ENCODE data around the gene PTPRN. TPM values are rescaled to one million over a fixed set of nuclear protein-coding genes. Genes with fewer than 3 reads are reported as not detected.
A peak's percentile ranks its signal among the peaks of the same experiment; 100 is the strongest.

Gene PTPRN
- total RNA-seq, 2 experiments from 2014 or later = not detected

DNA sequence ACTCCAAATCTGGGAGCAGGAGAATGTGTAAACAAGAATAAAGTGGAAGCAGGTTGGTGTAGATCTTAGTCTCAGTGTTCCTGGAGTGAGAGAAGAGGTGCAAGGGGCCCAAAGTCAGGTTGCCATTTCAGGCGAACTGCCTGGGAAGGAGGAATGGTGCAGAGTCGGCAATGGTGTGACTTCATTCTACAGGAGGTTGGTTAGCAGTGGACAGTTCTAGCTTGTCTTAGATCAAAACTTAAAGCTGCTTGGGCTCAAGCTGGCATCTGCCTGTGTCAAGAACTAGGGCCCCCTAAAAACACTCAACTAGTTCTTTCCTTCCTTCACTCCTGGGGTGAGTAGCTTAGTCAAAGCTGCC, 60.4 kb downstream of the PTPRN start:
- Histone ChIP-seq H3K27ac (ENCODE audit: low read depth in 1 of 2, low read length in 2 of 2) (peak overlapping the region; percentile 61 to 98), H3K27me3 (ENCODE audit: control insufficient read depth in 1 of 2, insufficient read depth in 2 of 2, low read length in 2 of 2) (no peaks in the 10 kb centered on the region), H3K4me3 (ENCODE audit: low read length) (peak overlapping the region; percentile 52), H3K4me1 (ENCODE audit: insufficient read depth, low read length) (peaks cover 86% of the 10 kb centered on the region), H3K9me3 (ENCODE audit: control insufficient read depth in 1 of 2, insufficient read depth in 1 of 2, low read length in 2 of 2) (no peaks in the 10 kb centered on the region), H3K36me3 (ENCODE audit: insufficient read depth, low read length) (peaks cover 44% of the 10 kb centered on the region)
- TF ChIP-seq CTCF (IDR thresholded peaks at IDR 0.05) = no peak
- Mint-ChIP-seq H3K27me3 (no peaks in the 10 kb centered on the region), H3K4me3 (peak overlapping the region; percentile 88), H3K36me3 (ENCODE audit: low read depth) (peaks cover 69% of the 10 kb centered on the region), H3K4me1 (ENCODE audit: low read depth) (peaks cover 84% of the 10 kb centered on the region), H3K9me3 (no peaks in the 10 kb centered on the region), H3K27ac (peak overlapping the region; percentile 96)
- ChIA-PET POLR2A (interaction anchor here (0.6 to 10.1 kb wide), 14 partner anchors 11 to 139 kb away, joined by 3 to 202 read pairs (median 15); partner anchors contain the start of genes ABCB6, ANKZF1, ATG9A and CNPPD1), CTCF (interaction anchor here (1.0 to 3.8 kb wide), 6 partner anchors 19 to 89 kb away, joined by 5 to 30 read pairs (median 6); partner anchors contain the start of genes ANKZF1, ATG9A and NHEJ1)
- DNase-seq (no peak), ATAC-seq (ENCODE audit: poor library complexity) (no peak)
- intact Hi-C loops (cut with DNase I, micrococcal nuclease) = loop anchor here in 1 of 2 experiments (1.0 to 5.0 kb wide), 2 partner anchors 20 to 72 kb away; partner anchors contain the start of genes ANKZF1, ATG9A, CNPPD1 and RETREG2

GRCh38 chr2:219247678-219248642, 61.2 kb downstream of the PTPRN start:
- intact Hi-C loops (cut with DNase I, micrococcal nuclease) = loop anchor here in 1 of 2 experiments (5.0 kb wide), 1 partner anchor 71 kb away; the partner anchor contains the start of genes CNPPD1 and RETREG2
- Mint-ChIP-seq H3K27ac (peak overlapping the region; percentile 96), H3K36me3 (ENCODE audit: low read depth) (peaks cover 61% of the 10 kb centered on the region), H3K4me1 (ENCODE audit: low read depth) (peaks cover 92% of the 10 kb centered on the region), H3K9me3 (no peaks in the 10 kb centered on the region), H3K27me3 (no peaks in the 10 kb centered on the region), H3K4me3 (peak overlapping the region; percentile 88)
- Histone ChIP-seq H3K27me3 (ENCODE audit: control insufficient read depth in 1 of 2, insufficient read depth in 2 of 2, low read length in 2 of 2) (no peaks in the 10 kb centered on the region), H3K36me3 (ENCODE audit: insufficient read depth, low read length) (peaks cover 44% of the 10 kb centered on the region), H3K4me3 (ENCODE audit: low read length) (peak overlapping the region; percentile 52), H3K4me1 (ENCODE audit: insufficient read depth, low read length) (peaks cover 86% of the 10 kb centered on the region), H3K27ac (ENCODE audit: low read depth in 1 of 2, low read length in 2 of 2) (peak overlapping the region; percentile 61 to 98), H3K9me3 (ENCODE audit: control insufficient read depth in 1 of 2, insufficient read depth in 1 of 2, low read length in 2 of 2) (no peaks in the 10 kb centered on the region)
- ATAC-seq (ENCODE audit: poor library complexity) (peak; percentile 68), DNase-seq (peak; percentile 25 to 93 (median 52))
- ChIA-PET POLR2A (interaction anchor here (0.7 to 10.1 kb wide), 15 partner anchors 10 to 356 kb away, joined by 3 to 202 read pairs (median 5); partner anchors contain the start of genes ABCB6, ANKZF1, ATG9A and CNPPD1), CTCF (interaction anchor here (1.5 to 3.8 kb wide), 3 partner anchors 47 to 88 kb away, joined by 5 to 30 read pairs (median 5); partner anchors contain the start of gene NHEJ1)
- no peak for TF ChIP-seq CTCF (IDR thresholded peaks at IDR 0.05)

DNA sequence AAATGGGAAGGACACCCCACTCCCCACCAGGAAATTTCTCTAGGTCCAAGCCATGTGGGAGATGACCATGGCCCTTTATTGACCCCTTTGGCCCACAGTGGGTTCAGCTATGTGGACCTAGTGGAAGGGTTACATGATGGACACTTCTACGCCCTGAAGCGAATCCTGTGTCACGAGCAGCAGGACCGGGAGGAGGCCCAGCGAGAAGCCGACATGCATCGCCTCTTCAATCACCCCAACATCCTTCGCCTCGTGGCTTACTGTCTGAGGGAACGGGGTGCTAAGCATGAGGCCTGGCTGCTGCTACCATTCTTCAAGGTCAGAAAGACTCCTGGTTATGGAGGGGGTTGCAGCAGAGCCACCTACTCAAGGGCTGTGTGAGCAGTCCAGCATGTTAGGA, 62.6 kb downstream of the PTPRN start:
- Mint-ChIP-seq H3K27ac (peak overlapping the region; percentile 96), H3K36me3 (ENCODE audit: low read depth) (peaks cover 47% of the 10 kb centered on the region), H3K4me3 (peak overlapping the region; percentile 88), H3K9me3 (no peaks in the 10 kb centered on the region), H3K27me3 (no peaks in the 10 kb centered on the region), H3K4me1 (ENCODE audit: low read depth) (peaks cover 82% of the 10 kb centered on the region)
- no peaks in the 10 kb centered on the region for H3K9me3 ChIP-seq (ENCODE audit: control insufficient read depth in 1 of 2, insufficient read depth in 1 of 2, low read length in 2 of 2)
- peaks cover 74% of the 10 kb centered on the region for H3K4me1 ChIP-seq (ENCODE audit: insufficient read depth, low read length)
- POLR2A ChIA-PET = interaction anchor here (1.2 to 7.3 kb wide), 8 partner anchors 8 to 142 kb away, joined by 4 to 181 read pairs (median 20); partner anchors contain the start of genes ANKZF1, ATG9A, CNPPD1 and DNAJB2
- peak overlapping the region; percentile 95 to 98 for H3K27ac ChIP-seq (ENCODE audit: low read depth in 1 of 2, low read length in 2 of 2)
- no peak for TF ChIP-seq CTCF (IDR thresholded peaks at IDR 0.05)
- no peaks in the 10 kb centered on the region for H3K27me3 ChIP-seq (ENCODE audit: control insufficient read depth in 1 of 2, insufficient read depth in 2 of 2, low read length in 2 of 2)
- CTCF ChIA-PET = interaction anchor here (1.0 to 2.3 kb wide), 4 partner anchors 31 to 142 kb away, joined by 3 to 26 read pairs (median 4); no protein-coding TSS in a partner anchor
- H3K36me3 ChIP-seq (ENCODE audit: insufficient read depth, low read length) = peaks cover 40% of the 10 kb centered on the region
- no peak for DNase-seq
- no peak for ATAC-seq (ENCODE audit: poor library complexity)
- intact Hi-C loops (cut with DNase I, micrococcal nuclease) = loop anchor here in 1 of 2 experiments (5.0 kb wide), 1 partner anchor 69 kb away; the partner anchor contains the start of genes CNPPD1 and RETREG2
- peak overlapping the region; percentile 52 for H3K4me3 ChIP-seq (ENCODE audit: low read length)

All from CD4-positive, alpha-beta T cell (primary cell).